Measurements from ENCODE around the gene ZNF892. TPM values are rescaled to one million over a fixed set of nuclear protein-coding genes. Genes with fewer than 3 reads are reported as not detected.
A peak's percentile ranks its signal among the peaks of the same experiment; 100 is the strongest.

ZNF892 gene
- total and polyA plus RNA-seq, 10 donors, result 0.13 to 10.8 (median 4.7) TPM

DNA sequence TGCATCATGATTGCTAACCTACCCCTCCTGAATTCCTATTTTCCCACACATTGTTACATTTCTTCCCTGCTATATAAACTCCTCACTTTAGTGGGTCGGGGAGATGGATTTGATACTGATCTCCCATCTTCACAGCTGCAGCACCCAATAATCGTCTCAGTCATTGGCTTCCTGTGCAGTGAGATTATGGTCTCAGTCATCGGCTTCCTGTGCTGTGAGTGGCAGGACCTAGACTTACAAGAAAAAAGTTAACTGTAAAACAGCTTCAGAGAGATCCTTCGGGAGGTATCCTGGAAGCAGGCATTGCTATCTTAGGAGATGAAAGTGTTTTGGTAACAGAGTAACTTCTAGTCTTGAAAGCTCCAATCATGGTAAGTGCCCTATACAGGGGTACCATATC, 3.4 kb upstream of the ZNF892 start:
- H3K4me3 ChIP-seq, result no peak overlapping the region
- intact Hi-C loops (cut with DNase I; ENCODE audit: low total_unique reads), result no loop called here
- H3K36me3 ChIP-seq, result peaks cover 0 to 5% (median 0%) of the 10 kb centered on the region in 6 donors
- TF ChIP-seq POLR2AphosphoS5 (IDR thresholded peaks at IDR 0.05), result no peak
- no peak for TF ChIP-seq POLR2A (IDR thresholded peaks at IDR 0.05)
- TF ChIP-seq, protein P1, sequence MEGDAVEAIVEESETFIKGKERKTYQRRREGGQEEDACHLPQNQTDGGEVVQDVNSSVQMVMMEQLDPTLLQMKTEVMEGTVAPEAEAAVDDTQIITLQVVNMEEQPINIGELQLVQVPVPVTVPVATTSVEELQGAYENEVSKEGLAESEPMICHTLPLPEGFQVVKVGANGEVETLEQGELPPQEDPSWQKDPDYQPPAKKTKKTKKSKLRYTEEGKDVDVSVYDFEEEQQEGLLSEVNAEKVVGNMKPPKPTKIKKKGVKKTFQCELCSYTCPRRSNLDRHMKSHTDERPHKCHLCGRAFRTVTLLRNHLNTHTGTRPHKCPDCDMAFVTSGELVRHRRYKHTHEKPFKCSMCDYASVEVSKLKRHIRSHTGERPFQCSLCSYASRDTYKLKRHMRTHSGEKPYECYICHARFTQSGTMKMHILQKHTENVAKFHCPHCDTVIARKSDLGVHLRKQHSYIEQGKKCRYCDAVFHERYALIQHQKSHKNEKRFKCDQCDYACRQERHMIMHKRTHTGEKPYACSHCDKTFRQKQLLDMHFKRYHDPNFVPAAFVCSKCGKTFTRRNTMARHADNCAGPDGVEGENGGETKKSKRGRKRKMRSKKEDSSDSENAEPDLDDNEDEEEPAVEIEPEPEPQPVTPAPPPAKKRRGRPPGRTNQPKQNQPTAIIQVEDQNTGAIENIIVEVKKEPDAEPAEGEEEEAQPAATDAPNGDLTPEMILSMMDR (IDR thresholded peaks at IDR 0.05 in 8 of 11, conservative IDR thresholded peaks at IDR 0.05 in 3 of 11), result no peak
- H3K4me1 ChIP-seq, result peaks cover 0 to 26% (median 20%) of the 10 kb centered on the region in 6 donors
- H3K9me3 ChIP-seq, result peaks cover 0 to 4% (median 0%) of the 10 kb centered on the region in 8 donors
- no peak overlapping the region for H3K27ac ChIP-seq
- 72 to 82% (median 78%) methylated on average over 4 of the region's 4 CpGs for WGBS, 5 donors
- no peak for DNase-seq
- H3K27me3 ChIP-seq (replicated peaks in 1 of 7), result no peaks in the 10 kb centered on the region

DNA sequence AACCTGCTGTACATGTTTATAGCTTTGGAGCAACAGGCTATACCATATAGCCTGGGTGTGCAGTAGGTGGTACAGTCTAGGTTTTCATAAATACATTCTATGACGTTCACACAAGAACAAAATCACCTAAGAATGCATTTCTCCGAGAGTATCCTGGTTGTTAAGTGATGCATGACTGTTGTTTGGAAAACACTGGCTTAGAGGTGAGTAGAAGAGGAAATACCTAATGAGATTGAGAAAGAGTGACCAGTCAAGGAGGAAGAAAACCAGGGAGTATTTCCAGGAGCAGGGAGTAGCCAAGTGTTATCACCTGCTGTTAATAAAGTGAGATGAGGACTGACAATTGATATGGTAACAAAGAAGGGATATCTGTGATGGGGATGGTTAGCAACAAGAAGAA, 2.9 kb upstream of the ZNF892 start:
- Histone ChIP-seq H3K4me3 (no peak overlapping the region), H3K27ac (no peak overlapping the region), H3K36me3 (peaks cover 0 to 10% (median 3%) of the 10 kb centered on the region in 6 donors), H3K27me3 (replicated peaks in 1 of 7) (no peaks in the 10 kb centered on the region), H3K4me1 (peaks cover 0 to 26% (median 20%) of the 10 kb centered on the region in 6 donors), H3K9me3 (peaks cover 0 to 9% (median 2%) of the 10 kb centered on the region in 8 donors)
- intact Hi-C loops (cut with DNase I; ENCODE audit: low total_unique reads), result no loop called here
- 89 to 96% (median 95%) methylated on average over 2 of the region's 2 CpGs for WGBS, 5 donors
- no peak for TF ChIP-seq POLR2AphosphoS5 (IDR thresholded peaks at IDR 0.05)
- TF ChIP-seq, protein P1 (IDR thresholded peaks at IDR 0.05 in 8 of 11, conservative IDR thresholded peaks at IDR 0.05 in 3 of 11), result no peak
- no peak for TF ChIP-seq POLR2A (IDR thresholded peaks at IDR 0.05)
- no peak for DNase-seq

DNA sequence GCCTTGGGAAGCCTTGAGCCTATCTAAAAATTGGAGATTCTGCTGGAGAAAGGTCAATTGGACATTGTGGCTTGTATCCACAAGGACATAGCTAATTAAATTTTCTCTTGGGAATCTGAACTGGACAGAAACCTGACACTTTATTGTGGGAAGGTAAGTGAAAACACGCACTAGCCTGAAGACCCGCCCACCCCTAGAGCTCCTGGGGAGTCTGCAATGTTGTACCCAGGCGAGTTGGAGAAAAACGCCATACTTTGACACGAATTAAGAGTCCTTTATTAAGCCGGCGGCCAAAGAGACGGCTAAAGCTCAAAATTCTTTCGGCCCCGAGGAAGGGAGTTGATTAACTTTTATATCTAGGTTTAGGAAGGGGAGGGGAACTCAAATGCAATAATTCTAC, 1.2 kb upstream of the ZNF892 start:
- 59 to 73% (median 65%) methylated on average over 10 of the region's 10 CpGs for WGBS, 5 donors
- TF ChIP-seq POLR2A (IDR thresholded peaks at IDR 0.05) (no peak), POLR2AphosphoS5 (IDR thresholded peaks at IDR 0.05) (no peak)
- TF ChIP-seq, protein P1 (IDR thresholded peaks at IDR 0.05 in 8 of 11, conservative IDR thresholded peaks at IDR 0.05 in 3 of 11), result no peak
- DNase-seq, result no peak
- Histone ChIP-seq H3K27ac (no peak overlapping the region), H3K4me1 (peaks cover 0 to 26% (median 20%) of the 10 kb centered on the region in 6 donors), H3K36me3 (peaks cover 4 to 24% (median 13%) of the 10 kb centered on the region in 6 donors), H3K27me3 (replicated peaks in 1 of 7) (no peaks in the 10 kb centered on the region), H3K9me3 (peaks cover 0 to 25% (median 15%) of the 10 kb centered on the region in 8 donors), H3K4me3 (peak overlapping the region in 2 of 8 donors; percentile 70 to 93)
- intact Hi-C loops (cut with DNase I; ENCODE audit: low total_unique reads), result no loop called here

DNA sequence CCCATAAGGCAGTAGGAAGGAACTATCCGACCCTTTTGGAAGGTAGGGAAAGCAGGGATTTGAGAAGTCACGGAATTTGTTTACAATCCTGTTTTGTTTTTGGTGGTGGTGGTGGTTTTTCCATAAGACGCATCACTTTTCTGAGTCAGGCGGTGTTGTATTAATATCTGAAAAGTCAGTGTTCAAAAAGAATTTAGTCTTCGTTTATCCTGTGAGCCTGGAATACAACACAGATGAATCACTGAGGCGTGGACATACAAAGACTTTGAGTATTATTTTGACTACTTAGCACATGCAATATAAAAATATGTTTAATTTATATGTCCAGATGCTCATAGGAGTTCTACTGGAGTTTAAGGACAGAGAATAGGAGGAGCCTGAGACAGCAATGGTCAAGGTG, 785 bp downstream of the ZNF892 start:
- Histone ChIP-seq H3K36me3 (peaks cover 20 to 45% (median 33%) of the 10 kb centered on the region in 6 donors), H3K4me3 (peak overlapping the region; percentile 67 to 97 (median 76)), H3K27ac (peak overlapping the region in 1 of 8 donors; percentile 91), H3K4me1 (peaks cover 0 to 26% (median 20%) of the 10 kb centered on the region in 6 donors), H3K9me3 (peaks cover 15 to 45% (median 35%) of the 10 kb centered on the region in 8 donors), H3K27me3 (replicated peaks in 1 of 7) (no peaks in the 10 kb centered on the region)
- no peak for DNase-seq
- intact Hi-C loops (cut with DNase I; ENCODE audit: low total_unique reads), result no loop called here
- TF ChIP-seq, protein P1 (IDR thresholded peaks at IDR 0.05 in 8 of 11, conservative IDR thresholded peaks at IDR 0.05 in 3 of 11), result no peak
- TF ChIP-seq POLR2AphosphoS5 (IDR thresholded peaks at IDR 0.05) (no peak), POLR2A (IDR thresholded peaks at IDR 0.05) (no peak)
- WGBS, 5 donors, result 78 to 84% (median 83%) methylated on average over 6 of the region's 6 CpGs

All from spleen (tissue), 11 donors.